ENCODE measurements around the gene SSR2. TPM values are rescaled to one million over a fixed set of nuclear protein-coding genes. Genes with fewer than 3 reads are reported as not detected.

SSR2 gene
- total and polyA plus RNA-seq, 5 experiments from 2014 or later: 199 to 396 (median 345) TPM

GRCh38 chr1:155966135-155966534, 54.6 kb downstream of the SSR2 start:
- ATAC-seq (peak in 1 of 2 donors; percentile 16), DNase-seq (peak in 1 of 10 donors; percentile 56)
- H3K27me3 Mint-ChIP-seq: no peaks in the 10 kb centered on the region
- H3K36me3 Mint-ChIP-seq: peaks cover 0 to 87% (median 2%) of the 10 kb centered on the region in 3 donors
- peak overlapping the region in 9 of 10 donors; percentile 48 to 89 (median 79) for H3K4me3 Mint-ChIP-seq
- H3K27ac Mint-ChIP-seq: peak overlapping the region; percentile 89 to 96 (median 93)
- POLR2A ChIA-PET: interaction anchor here (1.2 to 31.8 kb wide), 4 partner anchors 3 to 24 kb away, joined by 3 to 612 read pairs (median 309); partner anchors contain the start of gene ARHGEF2
- no peaks in the 10 kb centered on the region for H3K9me3 Mint-ChIP-seq
- peaks cover 46 to 76% (median 64%) of the 10 kb centered on the region in 4 donors for H3K4me1 Mint-ChIP-seq

GRCh38 chr1:155964193-155964592, 56.6 kb downstream of the SSR2 start:
- Mint-ChIP-seq H3K9me3 (no peaks in the 10 kb centered on the region), H3K4me3 (peak overlapping the region in 1 of 10 donors; percentile 41), H3K27me3 (no peaks in the 10 kb centered on the region), H3K4me1 (peaks cover 32 to 72% (median 50%) of the 10 kb centered on the region in 4 donors), H3K36me3 (peaks cover 0 to 87% (median 6%) of the 10 kb centered on the region in 3 donors), H3K27ac (peak overlapping the region in 8 of 10 donors; percentile 55 to 93 (median 76))
- DNase-seq (peak in 1 of 10 donors; percentile 22), ATAC-seq (no peak)
- POLR2A ChIA-PET: interaction anchor here (1.2 to 31.8 kb wide), 3 partner anchors 1 to 14 kb away, joined by 6 to 612 read pairs (median 612); partner anchors contain the start of gene ARHGEF2

GRCh38 chr1:155962599-155963211, 58.0 kb downstream of the SSR2 start:
- Mint-ChIP-seq H3K4me3 (no peak overlapping the region), H3K36me3 (peaks cover 0 to 87% (median 6%) of the 10 kb centered on the region in 3 donors), H3K9me3 (no peaks in the 10 kb centered on the region), H3K27ac (peak overlapping the region in 6 of 10 donors; percentile 36 to 77 (median 62)), H3K27me3 (no peaks in the 10 kb centered on the region), H3K4me1 (peaks cover 21 to 57% (median 35%) of the 10 kb centered on the region in 4 donors)
- no peak for ATAC-seq
- DNase-seq: peak in 1 of 10 donors; percentile 26
- POLR2A ChIA-PET: interaction anchor here (0.8 to 31.8 kb wide), 2 partner anchors 15 to 21 kb away, joined by 3 to 612 read pairs; partner anchors contain the start of gene ARHGEF2

- no peaks in the 10 kb centered on the region for H3K9me3 Mint-ChIP-seq
- POLR2A ChIA-PET: interaction anchor here (0.8 to 31.8 kb wide), 2 partner anchors 16 to 20 kb away, joined by 3 to 612 read pairs; partner anchors contain the start of gene ARHGEF2
- ATAC-seq (no peak), DNase-seq (peak in 1 of 10 donors; percentile 24)
- H3K4me1 Mint-ChIP-seq: peaks cover 18 to 50% (median 29%) of the 10 kb centered on the region in 4 donors
- no peak overlapping the region for H3K4me3 Mint-ChIP-seq
- peak overlapping the region in 9 of 10 donors; percentile 42 to 92 (median 60) for H3K27ac Mint-ChIP-seq
- peaks cover 0 to 90% (median 9%) of the 10 kb centered on the region in 3 donors for H3K36me3 Mint-ChIP-seq
- H3K27me3 Mint-ChIP-seq: no peaks in the 10 kb centered on the region
Observed at GRCh38 chr1:155961937-155962336, 58.8 kb downstream of the SSR2 start.

GRCh38 chr1:155960081-155960745, 60.5 kb downstream of the SSR2 start:
- Mint-ChIP-seq H3K4me3 (peak overlapping the region in 1 of 10 donors; percentile 19), H3K4me1 (peaks cover 10 to 34% (median 16%) of the 10 kb centered on the region in 4 donors), H3K36me3 (peaks cover 0 to 87% (median 11%) of the 10 kb centered on the region in 3 donors), H3K9me3 (no peaks in the 10 kb centered on the region), H3K27me3 (no peaks in the 10 kb centered on the region), H3K27ac (peak overlapping the region in 9 of 10 donors; percentile 8 to 92 (median 79))
- no peak for DNase-seq
- ATAC-seq: no peak
- POLR2A ChIA-PET: interaction anchor here (1.3 to 31.8 kb wide), 4 partner anchors 10 to 20 kb away, joined by 3 to 612 read pairs (median 7); partner anchors contain the start of gene ARHGEF2

Other genes starting within 250 kb of the SSR2 start
- gene GON4L, start 163.7 kb downstream of the SSR2 start, total RNA-seq: 100 to 1,000 TPM; 120 to 131 TPM
- gene GON4L, start 163.7 kb downstream of the SSR2 start, polyA plus RNA-seq: 10 to 100 TPM; 20.1 to 38.9 (median 21.3) TPM
- gene SYT11, start 161.4 kb downstream of the SSR2 start, total RNA-seq: 1 to 10 TPM; 4.0 to 4.1 TPM
- 10 to 100 TPM in 1 of 3 donors, 1 to 10 TPM in 2; 3.1 to 10.4 (median 6.9) TPM for gene SYT11, start 161.4 kb downstream of the SSR2 start, polyA plus RNA-seq
- 10 to 100 TPM; 39.2 to 42.5 TPM for gene RIT1, start 109.6 kb downstream of the SSR2 start, total RNA-seq
- gene RIT1, start 109.6 kb downstream of the SSR2 start, polyA plus RNA-seq: 10 to 100 TPM; 16.4 to 18.0 (median 17.0) TPM
- gene KHDC4, start 86.5 kb downstream of the SSR2 start, total RNA-seq: 100 to 1,000 TPM; 109 to 110 TPM
- gene KHDC4, start 86.5 kb downstream of the SSR2 start, polyA plus RNA-seq: 1 to 10 TPM; 5.0 to 7.2 (median 6.5) TPM
- gene RXFP4, start 79.3 kb downstream of the SSR2 start, total RNA-seq: not detected
- under 1 TPM in 1 of 3 donors, not detected in 2; 0.46 TPM for gene RXFP4, start 79.3 kb downstream of the SSR2 start, polyA plus RNA-seq
- gene ARHGEF2, start 42.4 kb downstream of the SSR2 start, total RNA-seq: 100 to 1,000 TPM; 204 to 210 TPM
- 10 to 100 TPM; 13.8 to 22.0 (median 15.8) TPM for gene ARHGEF2, start 42.4 kb downstream of the SSR2 start, polyA plus RNA-seq
- 10 to 100 TPM; 31.6 to 34.8 TPM for gene UBQLN4, start 32.8 kb upstream of the SSR2 start, total RNA-seq
- gene UBQLN4, start 32.8 kb upstream of the SSR2 start, polyA plus RNA-seq: 1 to 10 TPM; 6.9 to 9.7 (median 7.6) TPM
- 10 to 100 TPM; 22.6 to 24.2 TPM for gene LAMTOR2, start 33.8 kb upstream of the SSR2 start, total RNA-seq
- gene LAMTOR2, start 33.8 kb upstream of the SSR2 start, polyA plus RNA-seq: 100 to 1,000 TPM in 1 of 3 donors, 10 to 100 TPM in 2; 89.1 to 102 (median 96.1) TPM
- gene RAB25, start 40.2 kb upstream of the SSR2 start, total RNA-seq: 1 to 10 TPM; 1.1 to 1.3 TPM
- 1 to 10 TPM in 1 of 3 donors, under 1 TPM in 2; 0.81 to 2.0 (median 0.96) TPM for gene RAB25, start 40.2 kb upstream of the SSR2 start, polyA plus RNA-seq
- under 1 TPM in 1 of 2 experiments, not detected in 1; 0.38 TPM for gene MEX3A, start 61.5 kb upstream of the SSR2 start, total RNA-seq
- gene MEX3A, start 61.5 kb upstream of the SSR2 start, polyA plus RNA-seq: not detected
- gene LMNA, start 93.8 kb upstream of the SSR2 start, total RNA-seq: 1 to 10 TPM; 2.0 to 2.7 TPM
- gene LMNA, start 93.8 kb upstream of the SSR2 start, polyA plus RNA-seq: 1 to 10 TPM in 1 of 3 donors, under 1 TPM in 2; 0.62 to 4.0 (median 0.75) TPM
- 1 to 10 TPM; 1.2 TPM for gene SEMA4A, start 132.6 kb upstream of the SSR2 start, total RNA-seq
- gene SEMA4A, start 132.6 kb upstream of the SSR2 start, polyA plus RNA-seq: 1 to 10 TPM in 1 of 3 donors, under 1 TPM in 2; 0.16 to 1.4 (median 0.22) TPM
- 10 to 100 TPM; 16.8 to 21.4 TPM for gene SLC25A44, start 173.2 kb upstream of the SSR2 start, total RNA-seq
- gene SLC25A44, start 173.2 kb upstream of the SSR2 start, polyA plus RNA-seq: 10 to 100 TPM in 1 of 3 donors, 1 to 10 TPM in 2; 6.0 to 16.4 (median 9.7) TPM
- 10 to 100 TPM; 49.1 to 54.8 TPM for gene PMF1, start 192.1 kb upstream of the SSR2 start, total RNA-seq
- gene PMF1, start 192.1 kb upstream of the SSR2 start, polyA plus RNA-seq: 10 to 100 TPM; 70.8 to 79.9 (median 76.5) TPM
- 1 to 10 TPM; 6.5 to 7.8 TPM for gene BGLAP, start 221.2 kb upstream of the SSR2 start, total RNA-seq
- gene BGLAP, start 221.2 kb upstream of the SSR2 start, polyA plus RNA-seq: under 1 TPM in 1 of 3 donors, not detected in 2; 0.26 TPM
- gene PAQR6, start 227.1 kb upstream of the SSR2 start, total RNA-seq: 1 to 10 TPM; 2.8 to 3.0 TPM
- gene PAQR6, start 227.1 kb upstream of the SSR2 start, polyA plus RNA-seq: under 1 TPM; 0.15 to 0.21 (median 0.21) TPM